DND-41 (cell line): ENCODE data around the gene LRRC70.

Experiments
- ATAC-seq: fragments of 200-7000 bp; cut with Tn5 transposase; 3 replicates; pipeline ENCODE4 v1.9.1; 2021; ENCODE audit warnings: low read depth; ENCODE audit not compliant: insufficient read depth
- DNase-seq: peaks from one replicate; pipeline ENCODE4 v3.0.0-alpha.2; 2020
- H2AFZ ChIP-seq: 2 replicates; pipeline ENCODE4 v1.6.0; 2012; ENCODE audit warnings: low read depth, low read length
- H3K27ac ChIP-seq: 2 replicates; pipeline ENCODE4 v1.5.1; 2012; ENCODE audit warnings: low read length, inconsistent platforms
- H3K27me3 ChIP-seq: fragments of 200-600 bp; sonication (generic); 2 replicates; pipeline ENCODE4 v1.6.0; 2012; ENCODE audit warnings: low read length, mild to moderate bottlenecking, inconsistent platforms; ENCODE audit not compliant: insufficient read depth, poor library complexity
- H3K36me3 ChIP-seq: 2 replicates; pipeline ENCODE4 v1.5.1; 2012; ENCODE audit warnings: low read length, inconsistent platforms; ENCODE audit not compliant: insufficient read depth
- H3K4me1 ChIP-seq: 2 replicates; pipeline ENCODE4 v1.5.1; 2012; ENCODE audit warnings: mild to moderate bottlenecking, low read length; ENCODE audit not compliant: insufficient read depth
- H3K4me2 ChIP-seq: 2 replicates; pipeline ENCODE4 v1.6.0; 2012; ENCODE audit warnings: mild to moderate bottlenecking, moderate library complexity, low read length, inconsistent platforms; ENCODE audit not compliant: insufficient read depth
- H3K4me3 ChIP-seq, 2 experiments: fragments of 200-600 bp in 1 of 2; shearing (Covaris generic) in 1 of 2; 2 replicates each; pipeline ENCODE4 v1.5.1; 2012 to 2016; ENCODE audit warnings: inconsistent platforms in 2 of 2, low read length in 2 of 2, mild to moderate bottlenecking in 2 of 2, low read depth in 1 of 2, moderate library complexity in 1 of 2
- H3K79me2 ChIP-seq: 2 replicates; pipeline ENCODE4 v1.6.0; 2012; ENCODE audit warnings: low read length, inconsistent platforms; ENCODE audit not compliant: insufficient read depth
- H3K9ac ChIP-seq: 2 replicates; pipeline ENCODE4 v1.6.0; 2012; ENCODE audit warnings: low read depth, mild to moderate bottlenecking, inconsistent platforms, low read length, moderate library complexity
- H3K9me3 ChIP-seq: 2 replicates; pipeline ENCODE4 v1.5.1; 2012; ENCODE audit warnings: low read length, moderate library complexity, mild to moderate bottlenecking, inconsistent platforms; ENCODE audit not compliant: insufficient read depth, severe bottlenecking
- H4K20me1 ChIP-seq: 2 replicates; pipeline ENCODE4 v1.6.0; 2012; ENCODE audit warnings: low read length; ENCODE audit not compliant: insufficient read depth
- CTCF ChIP-seq: IDR thresholded peaks from 2 replicates; pipeline ENCODE4 v1.5.1; 2012; ENCODE audit warnings: borderline replicate concordance, low read length, moderate library complexity, mild to moderate bottlenecking; ENCODE audit not compliant: poor library complexity, severe bottlenecking; ENCODE audit errors: extremely low read depth
- EZH2 ChIP-seq: IDR thresholded peaks from 3 replicates; pipeline ENCODE4 v1.6.1; 2012; ENCODE audit warnings: borderline replicate concordance, low read depth, mild to moderate bottlenecking, moderate library complexity, low read length, inconsistent platforms; ENCODE audit not compliant: severe bottlenecking

Gene LRRC70

GRCh38 chr5:62614355-62614754, 35.7 kb downstream of the LRRC70 start:
- Histone ChIP-seq H3K4me3 (no peak overlapping the region), H3K79me2 (no peaks in the 10 kb centered on the region)
- ATAC-seq, result no peak

GRCh38 chr5:62616615-62617277, 38.1 kb downstream of the LRRC70 start:
- no peaks in the 10 kb centered on the region for H4K20me1 ChIP-seq
- DNase-seq (no peak), ATAC-seq (no peak)
- no peak overlapping the region for H3K9ac ChIP-seq
- no peak overlapping the region for H3K4me3 ChIP-seq
- no peaks in the 10 kb centered on the region for H3K4me1 ChIP-seq
- no peaks in the 10 kb centered on the region for H3K79me2 ChIP-seq
- H3K9me3 ChIP-seq, result peaks cover 2% of the 10 kb centered on the region
- H2AFZ ChIP-seq, result no peak overlapping the region
- peaks cover 18% of the 10 kb centered on the region for H3K36me3 ChIP-seq
- TF ChIP-seq EZH2 (no peak), CTCF (no peak)
- H3K27ac ChIP-seq, result no peak overlapping the region
- no peaks in the 10 kb centered on the region for H3K27me3 ChIP-seq
- H3K4me2 ChIP-seq, result no peak overlapping the region

More at GRCh38 chr5:62614355-62614754, 35.7 kb downstream of the LRRC70 start:
- Histone ChIP-seq H3K4me2 (no peak overlapping the region), H4K20me1 (no peaks in the 10 kb centered on the region), H3K9me3 (peaks cover 2% of the 10 kb centered on the region), H3K27me3 (no peaks in the 10 kb centered on the region), H3K36me3 (peaks cover 23% of the 10 kb centered on the region), H3K9ac (no peak overlapping the region), H2AFZ (no peak overlapping the region), H3K4me1 (no peaks in the 10 kb centered on the region), H3K27ac (no peak overlapping the region)
- TF ChIP-seq EZH2 (no peak), CTCF (no peak)
- DNase-seq, result no peak

- Histone ChIP-seq H3K9me3 (peaks cover 2% of the 10 kb centered on the region), H3K4me2 (no peak overlapping the region), H3K36me3 (peaks cover 18% of the 10 kb centered on the region), H3K4me3 (no peak overlapping the region), H3K9ac (no peak overlapping the region), H3K27ac (no peak overlapping the region), H3K4me1 (no peaks in the 10 kb centered on the region), H3K27me3 (no peaks in the 10 kb centered on the region), H2AFZ (no peak overlapping the region), H3K79me2 (no peaks in the 10 kb centered on the region), H4K20me1 (no peaks in the 10 kb centered on the region)
- TF ChIP-seq EZH2 (no peak), CTCF (no peak)
- ATAC-seq (no peak), DNase-seq (no peak)
Measured at GRCh38 chr5:62617943-62618342, 39.3 kb downstream of the LRRC70 start.
